Upper lobe of left lung (tissue), 4 donors: Measurements from ENCODE around the gene SFSWAP.

Source experiments
- CTCF ChIP-seq, 6 experiments: fragments of 450-650 bp in 4 of 6; fragments of 200-600 bp in 2 of 6; sonication (generic) in 2 of 6; IDR thresholded peaks; one replicate each; pipeline ENCODE4 v1.5.1; 2016 to 2019; ENCODE audit warnings: antibody characterized with exemption in 6 of 6
- EP300 ChIP-seq, 4 donors: sonication (generic); formaldehyde crosslinking; IDR thresholded peaks; one replicate each; pipeline ENCODE4 v1.5.1; 2017; ENCODE audit warnings: antibody characterized with exemption in 4 of 4, control low read depth in 2 of 4
- POLR2A ChIP-seq, 4 donors: fragments of 450-650 bp; IDR thresholded peaks; one replicate each; pipeline ENCODE4 v1.5.1; 2016 to 2017; ENCODE audit warnings: antibody characterized with exemption in 4 of 4, mild to moderate bottlenecking in 2 of 4
- POLR2AphosphoS5 ChIP-seq, 2 donors: sonication (generic); formaldehyde crosslinking; IDR thresholded peaks; one replicate each; pipeline ENCODE4 v1.5.1; 2017; ENCODE audit warnings: antibody characterized with exemption in 2 of 2

GRCh38 chr12:131755305-131756113, 44.6 kb downstream of the SFSWAP start:
- TF ChIP-seq CTCF (IDR thresholded peaks at IDR 0.05) (peak in 3 of 6 experiments; percentile 8 to 20 (median 9)), POLR2A (IDR thresholded peaks at IDR 0.05) (no peak), POLR2AphosphoS5 (IDR thresholded peaks at IDR 0.05) (no peak), EP300 (IDR thresholded peaks at IDR 0.05) (no peak)
